ENCODE data around the gene MRPL43. TPM values are rescaled to one million over a fixed set of nuclear protein-coding genes. Genes with fewer than 3 reads are reported as not detected.

MRPL43 gene
- total RNA-seq, 1 donor from 2014 or later = 44.2 TPM

GRCh38 chr10:101018600-101019439 lies 31.5 kb upstream of the MRPL43 start:
- TF ChIP-seq CTCF (IDR thresholded peaks at IDR 0.05) = no peak
- H3K27me3 Mint-ChIP-seq = peaks cover 27% of the 10 kb centered on the region

GRCh38 chr10:101018118-101018599 lies 30.9 kb upstream of the MRPL43 start:
- TF ChIP-seq CTCF (IDR thresholded peaks at IDR 0.05) = no peak
- ChIA-PET CTCF (interaction anchor here (1.5 to 1.8 kb wide), 3 partner anchors 11 to 48 kb away, joined by 3 to 20 read pairs (median 4); partner anchors contain the start of genes PDZD7 and SFXN3), POLR2A (interaction anchor here (1.0 to 2.3 kb wide), 2 partner anchors 13 to 19 kb away, joined by 3 to 9 read pairs; partner anchors contain the start of genes PDZD7 and SFXN3)
- no peaks in the 10 kb centered on the region for H3K36me3 Mint-ChIP-seq (ENCODE audit: low read depth)
- no peak overlapping the region for H3K27ac Mint-ChIP-seq
- DNase-seq (no peak), ATAC-seq (ENCODE audit: low read depth) (peak; percentile 55)
- peak overlapping the region; percentile 39 for H3K4me3 Mint-ChIP-seq
- intact Hi-C loops (cut with micrococcal nuclease) = no loop called here
- H3K27me3 Mint-ChIP-seq = peaks cover 27% of the 10 kb centered on the region
- no peaks in the 10 kb centered on the region for H3K9me3 Mint-ChIP-seq
- H3K4me1 Mint-ChIP-seq = peaks cover 21% of the 10 kb centered on the region

More at GRCh38 chr10:101018600-101019439, 31.5 kb upstream of the MRPL43 start:
- Mint-ChIP-seq H3K9me3 (no peaks in the 10 kb centered on the region), H3K4me3 (peak overlapping the region; percentile 39), H3K36me3 (ENCODE audit: low read depth) (no peaks in the 10 kb centered on the region), H3K4me1 (peaks cover 17% of the 10 kb centered on the region), H3K27ac (no peak overlapping the region)
- ChIA-PET CTCF (interaction anchor here (0.9 to 1.8 kb wide), 6 partner anchors 11 to 53 kb away, joined by 3 to 20 read pairs (median 4); partner anchors contain the start of genes PDZD7 and SFXN3), POLR2A (interaction anchor here (2.3 kb wide), 1 partner anchor 13 kb away, joined by 9 read pairs; the partner anchor contains the start of genes PDZD7 and SFXN3)
- peak; percentile 59 for ATAC-seq (ENCODE audit: low read depth)
- intact Hi-C loops (cut with micrococcal nuclease) = loop anchor here (1.0 kb wide), 1 partner anchor 12 kb away; the partner anchor contains the start of genes PDZD7 and SFXN3
- peak; percentile 39 for DNase-seq

- DNase-seq = no peak
- Mint-ChIP-seq H3K27me3 (peaks cover 27% of the 10 kb centered on the region), H3K36me3 (ENCODE audit: low read depth) (no peaks in the 10 kb centered on the region), H3K4me3 (no peak overlapping the region), H3K4me1 (peaks cover 28% of the 10 kb centered on the region), H3K9me3 (no peaks in the 10 kb centered on the region), H3K27ac (no peak overlapping the region)
- ATAC-seq (ENCODE audit: low read depth) = no peak
- ChIA-PET POLR2A (no interaction called here), CTCF (interaction anchor here (1.0 to 2.3 kb wide), 4 partner anchors 14 to 51 kb away, joined by 3 to 9 read pairs (median 3); no protein-coding TSS in a partner anchor)
- no peak for TF ChIP-seq CTCF (IDR thresholded peaks at IDR 0.05)
- intact Hi-C loops (cut with micrococcal nuclease) = no loop called here
These were observed 29.5 kb upstream of the MRPL43 start for GRCh38 chr10:101016814-101017213.

GRCh38 chr10:101015582-101015973 lies 28.3 kb upstream of the MRPL43 start:
- H3K4me3 Mint-ChIP-seq = no peak overlapping the region
- H3K4me1 Mint-ChIP-seq = peaks cover 28% of the 10 kb centered on the region
- intact Hi-C loops (cut with micrococcal nuclease) = no loop called here
- no peaks in the 10 kb centered on the region for H3K36me3 Mint-ChIP-seq (ENCODE audit: low read depth)
- H3K27me3 Mint-ChIP-seq = peaks cover 27% of the 10 kb centered on the region
- H3K27ac Mint-ChIP-seq = no peak overlapping the region
- DNase-seq (no peak), ATAC-seq (ENCODE audit: low read depth) (no peak)
- no peaks in the 10 kb centered on the region for H3K9me3 Mint-ChIP-seq
- CTCF ChIA-PET = interaction anchor here (1.3 to 2.3 kb wide), 3 partner anchors 14 to 24 kb away, joined by 3 to 9 read pairs (median 4); no protein-coding TSS in a partner anchor
- no peak for TF ChIP-seq CTCF (IDR thresholded peaks at IDR 0.05)
- POLR2A ChIA-PET = interaction anchor here (1.4 kb wide), 1 partner anchor 19 kb away, joined by 3 read pairs; no protein-coding TSS in a partner anchor
